ENCODE measurements around the gene ADCY2.

- TF ChIP-seq POLR2AphosphoS5 (IDR thresholded peaks at IDR 0.05; ENCODE audit: low read depth), result no peak
- TF ChIP-seq CTCF (IDR thresholded peaks at IDR 0.05; ENCODE audit: insufficient read depth, low read length), result no peak
These were observed 92.8 kb downstream of the ADCY2 start for GRCh38 chr5:7488734-7489133.

All from HL-60 (cell line).